H9 (cell line): ENCODE measurements around the gene IDE. TPM values are rescaled to one million over a fixed set of nuclear protein-coding genes. Genes with fewer than 3 reads are reported as not detected.

Experiments
- DNase-seq: peaks from one replicate; pipeline ENCODE4 v3.0.0-alpha.2; 2017
- H2AFZ ChIP-seq: one replicate; pipeline ENCODE4 v1.6.1; 2013; ENCODE audit warnings: mild to moderate bottlenecking, low read length, control low read depth, moderate library complexity
- H2AK5ac ChIP-seq: 2 replicates; pipeline ENCODE4 v1.6.1; 2013; ENCODE audit warnings: low read length, control low read depth, mixed read lengths; ENCODE audit not compliant: insufficient read length
- H2BK120ac ChIP-seq: one replicate; pipeline ENCODE4 v1.6.1; 2013; ENCODE audit warnings: low read depth, mild to moderate bottlenecking, low read length, control low read depth, inconsistent platforms; ENCODE audit not compliant: poor library complexity, severe bottlenecking
- H2BK12ac ChIP-seq: 2 replicates; pipeline ENCODE4 v1.6.1; 2013; ENCODE audit warnings: low read length, control low read depth, mixed read lengths, low read depth; ENCODE audit not compliant: insufficient read length
- H2BK15ac ChIP-seq: 2 replicates; pipeline ENCODE4 v1.6.1; 2013; ENCODE audit warnings: low read depth, low read length, control low read depth
- H2BK20ac ChIP-seq: one replicate; pipeline ENCODE4 v1.6.1; 2013; ENCODE audit warnings: low read depth, mild to moderate bottlenecking, low read length, control low read depth, inconsistent platforms; ENCODE audit not compliant: poor library complexity, severe bottlenecking
- H2BK5ac ChIP-seq: 2 replicates; pipeline ENCODE4 v1.6.1; 2013; ENCODE audit warnings: low read length, control low read depth, mixed read lengths; ENCODE audit not compliant: insufficient read length
- H3K14ac ChIP-seq: 2 replicates; pipeline ENCODE4 v1.6.1; 2013; ENCODE audit warnings: low read length, control low read depth; ENCODE audit not compliant: insufficient read depth
- H3K18ac ChIP-seq: 2 replicates; pipeline ENCODE4 v1.6.1; 2013; ENCODE audit warnings: low read depth, mild to moderate bottlenecking, mixed read lengths, low read length, control low read depth; ENCODE audit not compliant: insufficient read length
- H3K23ac ChIP-seq: 2 replicates; pipeline ENCODE4 v1.6.1; 2013; ENCODE audit warnings: low read length, control low read depth, mixed read lengths, low read depth; ENCODE audit not compliant: insufficient read length
- H3K23me2 ChIP-seq: 2 replicates; pipeline ENCODE4 v1.6.1; 2013; ENCODE audit warnings: low read depth, mild to moderate bottlenecking, mixed read lengths, low read length, control low read depth; ENCODE audit not compliant: insufficient read length, poor library complexity, severe bottlenecking
- H3K27ac ChIP-seq: 2 replicates; pipeline ENCODE4 v1.5.1; 2013; ENCODE audit warnings: low read length, control low read depth, mixed read lengths, low read depth; ENCODE audit not compliant: insufficient read length
- H3K27me3 ChIP-seq: 2 replicates; pipeline ENCODE4 v1.6.1; 2013; ENCODE audit warnings: low read length, control low read depth, inconsistent platforms; ENCODE audit not compliant: insufficient read depth
- H3K4ac ChIP-seq: 2 replicates; pipeline ENCODE4 v1.6.1; 2013; ENCODE audit warnings: low read depth, mild to moderate bottlenecking, control low read depth, inconsistent platforms, low read length, moderate library complexity
- H3K4me1 ChIP-seq: 2 replicates; pipeline ENCODE4 v1.6.1; 2013; ENCODE audit warnings: low read length, control low read depth, inconsistent platforms; ENCODE audit not compliant: insufficient read depth
- H3K4me2 ChIP-seq: 2 replicates; pipeline ENCODE4 v1.6.1; 2013; ENCODE audit warnings: low read length, control low read depth, mixed read lengths; ENCODE audit not compliant: insufficient read length, insufficient read depth
- H3K56ac ChIP-seq: 2 replicates; pipeline ENCODE4 v1.6.1; 2013; ENCODE audit warnings: low read depth, mild to moderate bottlenecking, mixed read lengths, low read length, control low read depth; ENCODE audit not compliant: insufficient read length
- H3K79me1 ChIP-seq: 2 replicates; pipeline ENCODE4 v1.6.1; 2013; ENCODE audit warnings: low read depth, mild to moderate bottlenecking, moderate library complexity, low read length, control low read depth, inconsistent platforms; ENCODE audit not compliant: insufficient read depth, poor library complexity, severe bottlenecking
- H3K79me2 ChIP-seq: 2 replicates; pipeline ENCODE4 v1.6.1; 2013; ENCODE audit warnings: low read length, control low read depth, inconsistent platforms; ENCODE audit not compliant: insufficient read depth
- H3K9ac ChIP-seq: 2 replicates; pipeline ENCODE4 v1.6.1; 2013; ENCODE audit warnings: low read length, control low read depth, mixed read lengths; ENCODE audit not compliant: insufficient read length; ENCODE audit errors: extremely low read depth
- H3K9me3 ChIP-seq: one replicate; pipeline ENCODE4 v1.6.1; 2013; ENCODE audit warnings: low read depth, low read length, inconsistent platforms; ENCODE audit not compliant: control insufficient read depth
- H3T11ph ChIP-seq: one replicate; pipeline ENCODE4 v1.6.1; 2013; ENCODE audit warnings: mild to moderate bottlenecking, low read length, control low read depth, inconsistent platforms
- H4K20me1 ChIP-seq: one replicate; pipeline ENCODE4 v1.6.1; 2013; ENCODE audit not compliant: control insufficient read depth, insufficient read length, insufficient read depth
- H4K5ac ChIP-seq: 2 replicates; pipeline ENCODE4 v1.6.1; 2013; ENCODE audit warnings: low read depth, mild to moderate bottlenecking, mixed read lengths, low read length, control low read depth; ENCODE audit not compliant: insufficient read length
- H4K8ac ChIP-seq: replicated peaks from 2 replicates; pipeline ENCODE4 v1.6.1; 2013; ENCODE audit warnings: low read length, control low read depth, mixed read lengths, low read depth; ENCODE audit not compliant: insufficient read length
- H4K91ac ChIP-seq: 2 replicates; pipeline ENCODE4 v1.6.1; 2013; ENCODE audit warnings: low read depth, mild to moderate bottlenecking, moderate library complexity, mixed read lengths, low read length, control low read depth; ENCODE audit not compliant: insufficient read length
- H3K27ac Mint-ChIP-seq, 3 experiments: 2 replicates in 2 of 3; 3 replicates in 1 of 3; pipeline ENCODE4 v1.8.0; 2020 to 2021; ENCODE audit warnings: mixed read lengths in 3 of 3, mild to moderate bottlenecking in 1 of 3, moderate library complexity in 1 of 3
- H3K27me3 Mint-ChIP-seq: 2 replicates; pipeline ENCODE4 v1.8.0; 2021; ENCODE audit warnings: low read depth, mild to moderate bottlenecking, moderate library complexity, mixed read lengths
- H3K36me3 Mint-ChIP-seq, 3 experiments: 2 replicates in 2 of 3; 3 replicates in 1 of 3; pipeline ENCODE4 v1.8.0; 2020 to 2021; ENCODE audit warnings: low read depth in 3 of 3, mixed read lengths in 3 of 3; ENCODE audit not compliant: insufficient read depth in 1 of 3
- H3K4me1 Mint-ChIP-seq, 2 experiments: 2 replicates each; pipeline ENCODE4 v1.8.0; 2020; ENCODE audit warnings: mixed read lengths in 2 of 2
- H3K4me3 Mint-ChIP-seq, 2 experiments: 2 replicates in 1 of 2; 3 replicates in 1 of 2; pipeline ENCODE4 v1.8.0; 2020 to 2021; ENCODE audit warnings: mild to moderate bottlenecking in 2 of 2, mixed read lengths in 2 of 2, moderate library complexity in 1 of 2
- H3K9me3 Mint-ChIP-seq, 2 experiments: 2 replicates in 1 of 2; 3 replicates in 1 of 2; pipeline ENCODE4 v1.8.0; 2020; ENCODE audit warnings: mild to moderate bottlenecking in 2 of 2, mixed read lengths in 2 of 2, moderate library complexity in 1 of 2
- CTCF ChIP-seq: fragments of 200-600 bp; sonication (generic); conservative IDR thresholded peaks from 3 replicates; pipeline ENCODE4 v1.8.0; 2021; ENCODE audit warnings: antibody characterized with exemption, mild to moderate bottlenecking
- total RNA-seq: library from RNA; stranded (reverse); gene quantifications from 2 replicates; pipeline ENCODE4 v1.2.1, GENCODE V29; 2021

Gene IDE
- total RNA-seq, 1 experiment from 2014 or later, result 48.9 TPM

GRCh38 chr10:92575961-92576360 is 2.1 kb upstream of the IDE start:
- no peak overlapping the region for H4K91ac ChIP-seq
- no peak overlapping the region for H4K8ac ChIP-seq
- H3K4ac ChIP-seq, result no peak overlapping the region
- no peak overlapping the region for H3K18ac ChIP-seq
- no peaks in the 10 kb centered on the region for H3K27me3 ChIP-seq
- no peak for TF ChIP-seq CTCF
- H3K79me2 ChIP-seq, result peaks cover 6% of the 10 kb centered on the region; the same call in 1 of the 2 replicates
- Mint-ChIP-seq H3K27me3 (no peaks in the 10 kb centered on the region; the same call in 1 of the 2 replicates), H3K4me1 (peaks cover 24 to 32% of the 10 kb centered on the region in 2 experiments), H3K9me3 (no peaks in the 10 kb centered on the region), H3K36me3 (no peaks in the 10 kb centered on the region), H3K4me3 (no peak overlapping the region), H3K27ac (no peak overlapping the region)
- no peaks in the 10 kb centered on the region for H3K9me3 ChIP-seq
- H3K23me2 ChIP-seq, result peaks cover 11% of the 10 kb centered on the region
- H3K4me1 ChIP-seq, result 0 out of 2 replicates have a peak, but pooled peaks cover 2% of the 10 kb centered on the region
- H3K9ac ChIP-seq, result no peak overlapping the region
- H3K23ac ChIP-seq, result no peak overlapping the region
- H2AK5ac ChIP-seq, result no peak overlapping the region
- H2AFZ ChIP-seq, result no peak overlapping the region
- H3K79me1 ChIP-seq, result no peaks in the 10 kb centered on the region
- no peak overlapping the region for H3K27ac ChIP-seq
- H2BK12ac ChIP-seq, result no peak overlapping the region
- no peak overlapping the region for H3K56ac ChIP-seq
- no peak overlapping the region for H3K4me2 ChIP-seq
- no peak overlapping the region for H2BK15ac ChIP-seq
- H2BK20ac ChIP-seq, result no peak overlapping the region
- no peak overlapping the region for H4K5ac ChIP-seq
- no peak overlapping the region for H3T11ph ChIP-seq
- no peak overlapping the region for H3K14ac ChIP-seq
- DNase-seq, result no peak
- H2BK120ac ChIP-seq, result no peak overlapping the region
- no peaks in the 10 kb centered on the region for H4K20me1 ChIP-seq
- H2BK5ac ChIP-seq, result no peak overlapping the region
